Activated CD4-positive, alpha-beta T cell treated with anti-CD3 and anti-CD28 coated beads, Interleukin-2, Interleukin-4, amounts not matched to agents 100 ng/mL and 50 ng/mL, durations not matched to agents 16 hours and 8 hours (primary cell): ENCODE data around the gene CLCN2.
A peak's percentile ranks its signal among the peaks of the same experiment; 100 is the strongest.

ENCODE experiments used
- DNase-seq: peaks from one replicate; pipeline ENCODE4 v3.0.0-alpha.2; 2020; ENCODE audit warnings: low spot score

The CLCN2 gene

DNA sequence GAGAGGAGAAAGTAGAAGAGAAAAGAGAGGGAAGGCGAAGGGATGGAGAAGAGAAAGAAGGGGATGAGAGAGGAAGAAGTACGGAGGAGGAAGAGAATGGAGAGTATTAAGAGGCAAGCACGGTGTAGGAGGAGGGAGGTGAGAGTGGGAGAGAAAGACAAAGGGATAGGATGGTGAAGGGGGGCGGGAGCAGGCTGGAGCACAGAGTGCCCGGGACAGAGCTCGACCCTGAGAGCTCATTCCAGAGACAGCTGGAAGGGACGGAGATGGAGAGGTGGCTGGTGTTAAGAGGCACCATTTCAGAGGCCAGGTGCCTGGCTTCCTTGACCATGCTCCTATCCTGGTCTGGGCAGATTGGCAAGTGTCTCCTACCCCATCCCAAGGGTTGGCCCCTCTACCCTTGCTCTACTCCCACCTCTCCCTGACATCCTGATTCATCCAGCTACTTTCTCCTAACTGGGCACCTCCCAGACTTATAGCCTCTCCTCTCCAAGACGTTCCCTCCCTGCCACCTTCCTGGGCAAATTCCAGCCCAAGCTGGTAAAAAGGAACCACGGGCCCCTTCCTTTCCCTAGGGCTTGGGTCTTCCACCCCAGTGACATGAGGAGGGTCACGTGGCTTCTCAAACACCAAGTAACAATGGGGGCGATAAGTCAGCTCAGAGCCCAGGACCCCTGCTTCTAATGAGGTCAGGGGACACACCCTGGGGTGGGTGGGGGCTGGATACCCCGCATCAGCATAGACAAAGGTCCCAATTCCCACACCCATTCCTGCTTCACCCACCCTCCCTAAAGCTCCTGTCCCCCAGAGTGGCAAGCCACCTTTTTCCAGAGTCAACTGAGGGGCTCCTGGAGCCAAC is 1.1 kb downstream of the CLCN2 start:
- no peak for DNase-seq

DNA sequence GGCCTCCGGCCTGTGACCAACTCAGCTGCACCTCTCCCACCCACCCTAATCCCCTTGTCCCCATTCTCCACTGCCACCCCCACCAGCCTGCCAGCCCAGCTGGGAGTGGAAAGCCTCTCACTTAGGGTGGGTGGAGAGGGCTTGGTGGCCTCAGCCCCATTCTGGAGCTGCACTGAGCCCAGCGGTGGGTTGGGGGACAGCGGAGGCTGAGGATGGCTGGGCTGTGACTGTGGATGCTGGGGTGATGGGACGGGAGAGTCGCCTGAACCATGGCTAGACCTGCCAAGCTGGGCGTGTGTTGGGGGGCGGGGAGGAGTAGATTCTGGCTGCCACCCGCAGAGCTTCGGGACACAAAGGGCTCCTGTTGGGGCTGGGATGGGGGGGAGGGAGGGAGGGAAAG is 1.8 kb downstream of the CLCN2 start:
- DNase-seq, result no peak

DNA sequence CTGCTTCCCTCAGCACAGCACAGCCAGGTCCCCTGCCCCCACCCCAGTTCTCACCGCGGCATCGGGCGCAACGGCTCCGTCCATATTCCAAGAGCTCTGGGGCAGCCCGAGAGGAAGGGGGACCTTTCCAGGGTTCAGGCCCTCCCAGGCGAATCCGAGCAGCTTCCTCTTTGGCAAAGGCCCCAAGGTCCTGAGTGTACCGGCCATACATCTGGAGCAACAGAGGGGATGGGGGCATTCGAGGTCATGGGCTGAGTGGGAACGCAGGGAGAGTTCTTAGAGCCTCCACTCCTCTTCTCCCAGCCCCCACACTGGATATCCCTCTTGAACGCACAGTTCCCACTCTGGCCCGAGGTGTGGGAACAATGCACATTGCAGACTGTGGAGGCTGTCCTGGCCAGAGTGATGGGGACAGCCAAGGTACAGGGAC is 2.5 kb downstream of the CLCN2 start:
- no peak for DNase-seq

- DNase-seq, result no peak
Measured at GRCh38 chr3:184358124-184358767, 3.2 kb downstream of the CLCN2 start.

GRCh38 chr3:184357248-184358123 is 3.9 kb downstream of the CLCN2 start:
- no peak for DNase-seq

GRCh38 chr3:184355261-184356040 is 6.0 kb downstream of the CLCN2 start:
- no peak for DNase-seq

DNA sequence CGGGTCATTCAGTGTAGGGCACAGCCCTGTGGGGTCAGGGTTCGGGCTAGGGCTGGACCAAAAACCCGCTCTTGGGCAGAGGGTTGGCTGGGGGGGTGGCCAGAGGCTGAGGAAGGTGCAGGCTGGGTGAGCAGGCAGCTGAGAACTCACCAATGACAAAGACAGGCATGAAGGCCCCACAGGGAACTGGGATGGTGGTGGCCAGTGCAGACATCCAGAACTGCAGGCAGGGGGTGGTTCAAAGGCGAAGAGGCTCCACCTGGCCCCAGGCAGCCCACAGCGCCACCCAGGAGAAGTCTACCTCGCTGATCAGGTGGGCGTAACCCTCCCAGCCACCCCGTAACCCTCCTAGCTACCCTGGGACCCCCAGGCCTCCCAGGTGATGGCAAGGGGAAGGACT is 6.7 kb downstream of the CLCN2 start:
- no peak for DNase-seq

DNA sequence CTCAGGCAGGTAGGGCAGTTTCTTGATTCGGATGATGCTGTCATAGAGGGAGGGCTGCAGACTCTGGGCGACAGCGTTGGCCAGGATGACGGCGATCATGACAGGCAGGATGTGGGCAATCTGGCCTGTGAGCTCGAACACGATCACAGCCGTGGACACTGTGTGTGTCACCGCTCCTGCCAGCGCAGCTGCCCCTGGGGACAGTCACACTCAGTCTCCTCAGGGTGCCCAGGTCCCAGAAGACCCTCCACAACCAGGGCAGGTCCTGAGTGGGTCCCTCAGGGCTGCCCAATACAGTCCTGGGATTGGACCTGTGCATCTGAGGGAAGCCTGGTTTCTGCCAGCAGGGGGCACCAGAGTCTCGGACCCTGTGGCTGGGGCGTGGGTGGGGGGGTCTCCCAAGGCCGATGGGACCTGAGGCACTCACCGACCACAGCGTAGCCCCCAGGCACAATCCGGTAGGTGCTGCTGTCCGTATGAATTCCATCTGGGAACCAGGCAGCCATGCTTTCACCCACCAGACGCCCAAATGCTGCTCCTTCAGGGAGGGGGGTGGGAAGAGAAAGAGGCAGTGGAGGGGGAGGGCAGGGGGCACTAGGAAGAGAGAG is 7.2 kb downstream of the CLCN2 start:
- peak; percentile 57 for DNase-seq

GRCh38 chr3:184353546-184353941 is 7.9 kb downstream of the CLCN2 start:
- no peak for DNase-seq

- DNase-seq, result no peak
Measured at GRCh38 chr3:184352897-184353545, 8.4 kb downstream of the CLCN2 start.

GRCh38 chr3:184352149-184352785 is 9.1 kb downstream of the CLCN2 start:
- DNase-seq, result no peak

- DNase-seq, result no peak
Measured at GRCh38 chr3:184351511-184352148, 9.8 kb downstream of the CLCN2 start.

- DNase-seq, result no peak
Measured at GRCh38 chr3:184350618-184351017, 10.8 kb downstream of the CLCN2 start.

DNA sequence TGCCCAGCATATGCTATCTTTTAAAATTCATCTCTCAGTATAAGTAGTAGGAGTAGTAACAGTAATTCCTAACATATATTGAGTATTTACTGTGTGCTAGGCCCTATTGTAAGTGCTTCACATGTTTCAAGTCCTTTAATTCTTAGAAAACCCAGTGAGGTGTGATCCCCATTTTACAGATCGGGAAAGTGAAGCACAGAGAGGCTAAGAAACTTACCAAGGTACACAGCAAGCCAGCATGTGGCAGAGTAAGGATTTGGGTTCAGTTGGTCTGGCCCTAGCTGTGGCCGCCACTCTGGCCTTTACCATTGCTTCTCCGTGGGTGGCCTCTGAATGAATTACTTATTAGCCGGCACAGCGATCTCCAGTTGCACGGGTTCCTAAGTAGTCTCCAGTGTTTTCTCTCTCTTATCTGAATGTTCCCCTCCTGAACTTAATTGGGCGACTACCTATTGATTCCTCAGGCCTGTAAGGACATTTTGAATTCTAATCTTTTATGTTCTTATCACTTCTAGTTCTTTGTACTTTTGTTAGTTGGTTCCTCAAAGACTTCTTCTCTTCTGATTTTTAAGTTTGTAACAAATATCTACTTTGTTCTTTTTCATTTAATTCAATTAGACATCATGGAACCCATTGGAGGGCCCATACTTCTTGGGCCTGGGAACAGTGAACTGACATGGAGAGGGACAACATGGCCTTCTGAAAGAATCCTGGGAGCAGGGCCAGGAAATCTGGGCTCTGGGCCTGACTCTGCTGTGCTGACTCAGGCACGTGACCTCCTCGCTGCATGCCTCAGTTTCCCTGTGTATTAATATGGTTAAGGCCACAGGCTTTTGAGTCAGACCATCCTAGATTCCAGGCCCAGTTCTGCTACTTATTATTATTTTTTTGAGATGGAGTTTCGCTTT is 11.6 kb downstream of the CLCN2 start:
- DNase-seq, result no peak

- DNase-seq, result no peak
Measured at GRCh38 chr3:184348057-184348382, 13.4 kb downstream of the CLCN2 start.

DNA sequence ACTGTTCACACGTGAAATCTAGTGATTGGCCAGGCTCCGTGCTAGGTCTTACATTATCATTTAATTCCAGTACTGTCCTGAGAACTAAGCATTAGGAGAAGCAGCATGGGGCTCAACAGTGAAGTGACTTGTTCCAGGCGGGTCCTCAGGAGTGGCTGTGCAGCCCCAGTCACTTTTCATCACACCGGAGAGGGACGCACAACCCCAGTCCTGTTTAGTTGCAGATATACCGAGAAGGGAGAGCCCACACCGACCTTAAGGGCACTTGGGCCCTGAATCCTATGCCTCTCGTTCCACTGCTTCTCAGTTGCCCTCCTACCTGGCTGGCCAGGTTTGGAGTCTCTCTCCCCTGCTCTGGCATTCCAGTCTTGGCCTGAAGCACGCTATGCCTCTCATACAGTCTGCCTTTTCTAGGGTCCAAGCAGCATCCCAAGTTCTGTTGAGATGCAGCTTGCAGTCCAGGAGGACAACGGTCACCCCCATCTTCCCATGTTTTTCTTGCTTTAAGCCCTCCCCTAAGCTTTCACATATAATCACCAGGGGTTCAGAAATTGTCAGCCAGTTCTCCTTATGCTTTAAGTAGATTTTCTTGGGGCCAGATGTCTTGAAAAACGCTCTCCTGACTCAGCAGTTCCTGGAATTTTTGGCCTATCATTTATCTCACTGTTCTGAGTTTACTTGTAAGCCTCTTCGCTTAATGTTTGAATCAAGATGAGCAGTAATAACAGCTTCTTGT is 13.9 kb downstream of the CLCN2 start:
- no peak for DNase-seq

DNA sequence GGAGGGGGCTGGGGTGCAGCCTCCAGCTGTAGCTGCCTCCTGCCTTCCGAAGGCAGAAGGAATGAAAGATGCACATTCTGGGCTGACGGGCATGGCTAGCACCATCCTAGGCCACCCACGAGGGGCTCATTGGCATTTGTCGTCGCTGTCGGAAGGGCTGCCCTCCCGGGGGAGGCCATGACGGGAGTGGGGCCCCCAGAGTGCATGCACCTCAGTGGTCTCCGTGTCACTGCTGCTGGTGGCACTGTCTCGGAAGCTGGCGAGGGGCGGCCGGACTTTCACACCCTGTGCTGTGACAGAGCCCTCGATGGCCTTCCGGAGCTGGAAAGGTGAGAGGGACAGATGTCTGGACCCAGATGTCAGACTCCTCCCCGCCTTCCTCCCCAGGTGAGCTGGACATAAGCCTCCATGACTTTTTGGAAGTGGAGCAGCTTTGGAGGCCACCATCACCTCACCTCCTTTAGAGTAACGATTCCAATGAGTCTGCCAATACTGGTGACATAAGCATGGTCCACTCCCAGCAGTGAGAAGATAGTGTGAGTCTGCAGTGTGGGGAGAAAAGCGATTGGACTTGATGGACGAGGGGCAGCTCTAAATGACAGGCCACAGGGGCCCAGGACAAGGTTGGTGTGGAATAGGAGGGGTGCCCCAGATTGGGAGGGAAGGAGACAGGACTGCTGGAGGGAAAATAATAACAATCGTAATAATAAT is 14.8 kb downstream of the CLCN2 start:
- DNase-seq, result no peak
